NCI-H2171 (cell line): ENCODE results near the gene PKP4.
"Not testable (repeated sequence)": the region's sequence is repeated elsewhere in the genome, so short reads cannot be mapped to it uniquely, and the experiment has no call there.

Source experiments
- DNase-seq: peaks from one replicate; lab custom pipeline; 2025; lab: John Stamatoyannopoulos, UW

Gene PKP4

GRCh38 chr2:158686210-158686691 lies 229.5 kb downstream of the PKP4 start:
- DNase-seq, result no peak

GRCh38 chr2:158687315-158687714 lies 230.6 kb downstream of the PKP4 start:
- no peak for DNase-seq

DNA sequence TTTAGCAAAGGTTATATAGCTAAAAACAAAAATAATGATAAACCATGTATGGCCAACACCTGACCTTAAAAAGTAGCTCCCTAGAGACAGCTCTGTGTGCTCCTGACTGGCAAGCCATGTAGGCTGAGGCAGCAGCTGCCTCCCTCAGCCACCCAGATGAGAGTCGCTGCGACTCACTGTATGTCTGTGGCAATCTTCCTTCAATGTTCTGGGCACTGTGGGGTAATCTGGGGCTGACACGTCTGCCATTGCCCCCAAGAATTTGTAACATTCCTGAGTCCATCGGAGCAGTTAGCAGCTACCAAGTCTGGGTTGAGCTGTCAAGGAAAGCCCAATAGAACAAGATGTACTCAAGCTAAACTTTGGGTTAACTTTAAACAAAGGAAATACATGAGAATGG lies 232.0 kb downstream of the PKP4 start:
- DNase-seq, result no peak

DNA sequence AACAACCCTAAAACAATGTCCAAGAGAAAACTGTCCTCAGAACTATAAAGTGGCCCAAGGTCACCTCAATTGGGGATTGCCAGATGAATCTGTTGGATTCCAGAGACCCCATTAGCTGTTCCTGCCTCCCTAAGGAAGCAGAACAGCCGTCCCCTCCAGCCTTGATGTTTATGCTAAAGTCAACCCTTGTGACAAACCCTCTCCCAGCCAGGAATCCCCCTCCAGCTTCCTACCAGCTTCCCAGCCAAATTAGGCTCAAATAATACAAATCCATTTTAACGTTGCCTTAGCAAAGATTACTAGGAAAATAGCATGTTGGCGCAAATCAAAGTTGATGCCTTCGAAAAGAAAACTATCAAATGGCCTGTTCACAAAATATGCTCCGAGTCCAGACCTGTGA lies 232.6 kb downstream of the PKP4 start:
- no peak for DNase-seq

GRCh38 chr2:158690823-158691222 lies 234.1 kb downstream of the PKP4 start:
- DNase-seq, result no peak

- DNase-seq, result no peak
These were observed 234.9 kb downstream of the PKP4 start for GRCh38 chr2:158691619-158692018.

DNA sequence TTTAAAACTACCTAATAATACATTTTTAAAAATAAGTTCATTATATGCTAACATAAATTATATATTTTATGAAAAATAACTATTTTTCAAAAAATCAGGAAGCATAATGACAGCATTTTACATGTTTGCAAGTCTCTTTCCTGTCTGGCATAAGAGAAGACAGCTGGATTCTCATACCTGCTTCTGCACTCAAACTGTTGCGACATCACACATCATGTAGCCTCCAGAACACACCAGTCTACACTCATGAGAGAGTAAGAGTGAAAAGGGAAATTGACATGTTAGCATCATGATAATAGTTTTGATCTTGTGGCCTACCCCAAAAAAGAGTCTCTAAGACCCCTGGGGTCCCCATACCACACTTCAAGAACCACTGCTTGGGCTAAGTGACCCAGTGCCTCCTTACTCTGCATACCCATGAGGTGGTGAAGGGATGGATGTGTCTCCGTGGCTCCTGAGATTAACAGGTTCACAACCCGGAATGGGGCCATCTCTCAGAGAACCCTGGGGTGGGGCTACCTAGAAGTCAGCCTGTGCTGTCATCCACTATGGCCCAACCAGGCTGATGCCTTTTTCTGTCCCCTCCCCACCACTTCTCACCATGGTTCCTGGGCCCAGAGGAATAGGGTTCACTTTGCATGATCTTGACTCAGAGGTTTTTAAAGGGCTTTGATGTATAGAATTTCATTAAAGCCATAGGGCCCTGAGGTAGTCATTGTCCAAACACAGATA lies 235.8 kb downstream of the PKP4 start:
- DNase-seq, result no peak

- DNase-seq, result no peak
These were observed 236.7 kb downstream of the PKP4 start for GRCh38 chr2:158693476-158693875.

DNA sequence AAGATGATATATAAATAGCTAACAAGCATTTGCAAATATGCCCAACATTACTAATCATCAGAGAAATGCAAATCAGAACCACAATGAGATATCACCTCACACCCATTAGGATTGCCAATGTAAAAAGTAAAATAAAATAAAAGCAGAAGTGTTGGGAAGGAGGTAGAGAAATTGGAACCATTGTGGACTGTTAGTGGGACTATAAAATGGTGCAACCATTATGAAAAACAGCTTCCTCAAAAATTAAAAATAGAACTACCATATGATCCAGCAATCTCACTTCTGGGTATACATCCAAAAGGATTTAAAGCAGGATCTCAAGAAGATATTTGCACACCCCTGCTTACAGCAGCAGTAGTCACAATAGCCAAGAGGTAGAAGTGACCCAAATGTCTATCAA lies 238.6 kb downstream of the PKP4 start:
- no peak for DNase-seq

- not testable (repeated sequence) for DNase-seq
These were observed 239.0 kb downstream of the PKP4 start for GRCh38 chr2:158695744-158696143.

DNA sequence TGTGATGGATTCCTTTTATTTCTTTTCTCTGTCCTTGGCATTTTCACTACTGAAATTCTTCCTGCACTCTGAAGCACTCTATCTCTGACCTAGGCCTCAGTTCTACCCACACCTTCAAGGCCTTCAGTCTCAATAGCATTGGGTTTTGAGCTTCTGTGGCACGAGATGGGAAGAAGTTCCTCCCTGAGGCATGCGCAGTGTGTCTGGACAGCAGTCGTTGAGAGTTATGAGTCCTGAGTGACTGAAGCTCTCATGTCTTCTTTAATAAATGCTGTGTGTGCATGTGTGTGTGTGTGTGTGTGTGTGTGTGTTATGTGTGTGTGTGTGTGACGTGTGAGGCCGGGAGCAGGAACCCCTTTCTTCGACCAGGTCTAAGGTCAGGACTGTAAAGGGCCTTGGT lies 242.6 kb downstream of the PKP4 start:
- no peak for DNase-seq

GRCh38 chr2:158701101-158701500 lies 244.3 kb downstream of the PKP4 start:
- no peak for DNase-seq

GRCh38 chr2:158702740-158703139 lies 246.0 kb downstream of the PKP4 start:
- DNase-seq, result no peak

GRCh38 chr2:158704724-158705465 lies 248.1 kb downstream of the PKP4 start:
- not testable (repeated sequence) for DNase-seq

DNA sequence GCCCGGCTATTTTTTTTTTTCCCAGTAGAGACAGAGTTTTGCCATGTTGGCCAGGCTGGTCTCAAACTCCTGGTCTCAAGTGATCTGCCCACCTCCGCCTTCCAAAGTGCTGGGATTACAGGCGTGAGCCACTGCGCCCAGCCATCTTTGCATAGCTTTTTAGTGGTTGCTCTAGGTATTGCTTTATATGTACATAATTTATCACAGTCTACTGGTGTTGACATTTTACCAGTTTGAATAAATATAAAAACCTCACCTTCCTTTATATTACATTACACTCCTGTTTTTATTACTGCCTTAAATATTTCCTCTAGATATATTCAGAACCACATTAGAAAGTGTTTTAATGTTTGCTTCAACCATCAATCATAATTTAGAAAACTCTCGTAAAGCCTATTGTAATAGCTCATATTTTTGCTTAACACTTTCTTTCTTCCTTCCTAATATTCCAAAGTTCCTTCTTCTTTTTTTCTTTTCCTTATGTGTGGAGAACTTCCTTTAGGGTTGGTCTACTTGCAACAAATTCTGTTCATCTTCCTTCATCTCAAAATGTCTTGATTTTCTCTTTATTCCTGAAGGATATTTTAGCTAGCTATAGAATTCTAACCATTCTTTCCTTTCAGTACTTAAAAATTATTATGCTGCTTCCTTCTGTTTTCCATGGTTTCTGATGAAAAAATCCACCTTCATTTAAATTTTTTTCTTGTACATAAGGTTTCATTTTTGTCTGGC lies 256.2 kb downstream of the PKP4 start:
- no peak for DNase-seq

DNA sequence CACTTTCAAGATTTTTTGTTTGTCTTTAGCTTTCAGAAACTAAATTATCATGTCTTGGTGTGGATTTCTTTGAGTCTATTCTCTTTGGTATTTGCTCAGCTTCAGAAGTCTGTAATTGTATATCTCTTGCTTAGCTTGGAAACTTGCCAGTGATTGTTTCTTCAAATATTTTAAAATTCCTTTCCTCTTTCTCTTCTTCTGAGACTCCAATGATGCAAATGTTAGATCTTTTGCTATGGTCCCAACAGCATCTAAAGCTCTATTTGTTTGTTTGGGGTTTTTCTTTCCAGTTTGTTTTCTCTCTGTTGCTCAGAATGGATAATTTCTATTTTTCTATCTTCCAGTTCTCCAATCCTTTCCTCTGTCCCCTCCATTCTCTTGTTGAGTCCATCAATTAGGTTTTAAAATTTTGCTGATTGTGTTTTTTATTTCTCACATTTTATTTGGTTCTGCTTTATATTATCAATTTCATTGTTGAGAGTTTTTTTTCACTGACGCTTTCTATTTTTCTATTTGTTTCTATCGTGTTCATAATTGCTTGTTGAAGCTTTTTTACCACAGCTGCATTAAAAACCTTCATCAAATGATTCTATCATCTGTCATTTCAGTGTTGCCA lies 256.9 kb downstream of the PKP4 start:
- DNase-seq, result no peak

DNA sequence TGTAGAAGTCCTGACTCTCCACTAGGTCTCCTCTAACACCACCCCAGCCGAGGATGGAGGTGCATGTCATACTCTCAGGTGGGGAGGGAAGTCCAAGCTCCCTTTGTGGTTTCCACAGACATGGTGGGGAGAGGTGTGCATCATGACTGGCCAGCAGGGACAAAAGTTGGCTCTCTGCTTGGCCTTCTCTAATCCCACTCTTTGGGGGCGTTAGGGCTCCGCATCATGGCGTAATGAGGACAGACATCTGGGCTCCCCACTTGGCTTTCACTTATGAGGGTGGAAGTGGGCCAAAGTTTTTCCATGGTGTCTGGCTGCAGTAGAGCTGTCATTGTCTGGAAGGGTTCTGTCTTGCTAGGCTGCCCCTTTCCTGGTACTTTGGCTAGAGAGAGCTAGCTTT lies 257.7 kb downstream of the PKP4 start:
- DNase-seq, result no peak

DNA sequence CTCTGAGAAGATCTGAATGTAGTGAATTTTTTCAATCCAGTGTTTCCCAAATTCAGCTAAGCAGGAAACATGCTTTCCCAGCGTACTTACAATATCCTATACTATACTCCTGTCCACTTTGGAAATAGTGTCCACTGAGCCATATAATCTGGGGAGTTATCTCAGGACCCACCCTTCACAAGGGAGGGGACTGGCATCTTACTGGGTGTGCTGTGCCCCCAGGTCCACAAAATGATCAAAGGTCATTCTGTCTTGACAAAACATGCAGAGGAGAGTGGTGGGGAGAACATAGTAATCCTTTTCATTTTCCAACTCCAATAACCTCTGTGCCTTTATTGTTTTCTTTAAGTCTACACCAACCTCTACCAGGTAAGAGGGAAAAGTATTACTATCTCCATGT lies 258.6 kb downstream of the PKP4 start:
- DNase-seq, result no peak

- no peak for DNase-seq
These were observed 259.5 kb downstream of the PKP4 start for GRCh38 chr2:158716121-158716791.

DNA sequence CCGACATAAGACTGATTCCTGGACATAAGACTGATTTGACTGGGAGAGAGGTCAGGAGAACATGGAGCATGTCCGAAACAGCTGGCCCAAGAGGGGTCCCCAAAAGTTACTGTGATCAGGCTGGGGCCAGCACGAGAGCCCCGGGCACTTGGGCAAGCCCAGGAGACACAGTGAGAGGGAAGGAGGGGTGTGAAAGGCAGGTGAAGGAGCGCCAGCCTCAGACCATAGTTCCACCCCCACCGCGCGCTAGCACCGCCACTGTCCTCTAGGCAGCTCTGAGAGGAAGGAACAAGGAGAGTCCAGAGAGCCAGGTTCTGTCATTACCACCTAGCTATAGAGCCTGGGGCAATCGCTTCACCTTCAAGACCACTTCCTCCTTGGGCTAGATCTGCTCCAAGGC lies 260.2 kb downstream of the PKP4 start:
- DNase-seq, result no peak

GRCh38 chr2:158717366-158718195 lies 260.8 kb downstream of the PKP4 start:
- no peak for DNase-seq
